PC-9 (cell line): ENCODE measurements around the gene RUSF1. TPM values are rescaled to one million over a fixed set of nuclear protein-coding genes. Genes with fewer than 3 reads are reported as not detected.
"Not testable (repeated sequence)": the region's sequence is repeated elsewhere in the genome, so short reads cannot be mapped to it uniquely, and the experiment has no call there.

Source experiments
- BruUV-seq: library from RNA; stranded (reverse); fragments of 400-500 nt; replicated peaks from 2 replicates; lab custom pipeline; 2021; lab: Mats Ljungman, UMichigan
- CTCF ChIA-PET: fragments of 300-600 bp; sonication (Branson Sonifier 250); formaldehyde crosslinking; loops from one replicate; lab custom pipeline; 2022; ENCODE audit warnings: antibody characterized with exemption; lab: Charles Lee
- POLR2A ChIA-PET: fragments of 300-600 bp; sonication (Branson Sonifier 250); formaldehyde crosslinking; loops from one replicate; lab custom pipeline; 2022; ENCODE audit warnings: antibody characterized with exemption; ENCODE audit not compliant: unreplicated experiment; lab: Charles Lee
- DNase-seq, 2 experiments: peaks; one replicate each; pipeline versions ENCODE4 v3.0.0 to v3.0.0-alpha.2; 2015 to 2022; ENCODE audit warnings: mixed read lengths in 1 of 2
- H2AFZ ChIP-seq: fragments of 200-600 bp; sonication (generic); 2 replicates; pipeline ENCODE4 v1.8.1; 2017; ENCODE audit warnings: antibody characterized with exemption
- H3F3A ChIP-seq: fragments of 200-600 bp; sonication (generic); 2 replicates; pipeline ENCODE4 v1.8.1; 2017; ENCODE audit warnings: antibody characterized with exemption, mild to moderate bottlenecking, low read depth; ENCODE audit not compliant: insufficient read depth
- H3K27ac ChIP-seq: fragments of 200-600 bp; sonication (generic); 2 replicates; pipeline ENCODE4 v1.6.1; 2016; ENCODE audit warnings: mixed run types
- H3K27me3 ChIP-seq: fragments of 200-600 bp; sonication (generic); 2 replicates; pipeline ENCODE4 v1.6.1; 2016; ENCODE audit warnings: low read depth, mixed run types; ENCODE audit not compliant: insufficient read depth
- H3K36me3 ChIP-seq: fragments of 200-600 bp; sonication (generic); 2 replicates; pipeline ENCODE4 v1.6.1; 2016; ENCODE audit warnings: low read depth, mixed run types
- H3K4me1 ChIP-seq: fragments of 200-600 bp; sonication (generic); replicated peaks from 2 replicates; pipeline ENCODE4 v1.6.1; 2016; ENCODE audit warnings: mixed run types; ENCODE audit not compliant: insufficient read depth
- H3K4me2 ChIP-seq: fragments of 200-600 bp; sonication (generic); 2 replicates; pipeline ENCODE4 v1.6.1; 2017; ENCODE audit warnings: mixed run types
- H3K4me3 ChIP-seq: fragments of 200-600 bp; sonication (generic); 2 replicates; pipeline ENCODE4 v1.6.1; 2016; ENCODE audit warnings: mixed run types
- H3K79me2 ChIP-seq: fragments of 200-600 bp; sonication (generic); 2 replicates; pipeline ENCODE4 v1.6.1; 2017; ENCODE audit warnings: low read depth, mixed run types
- H3K9me2 ChIP-seq: fragments of 200-600 bp; sonication (generic); 2 replicates; pipeline ENCODE4 v1.8.1; 2017; ENCODE audit warnings: mild to moderate bottlenecking; ENCODE audit not compliant: insufficient read depth
- H3K9me3 ChIP-seq: fragments of 200-600 bp; sonication (generic); 2 replicates; pipeline ENCODE4 v1.8.1; 2016; ENCODE audit warnings: low read depth; ENCODE audit not compliant: insufficient read depth
- H4K20me1 ChIP-seq: fragments of 200-600 bp; sonication (generic); 2 replicates; pipeline ENCODE4 v1.8.1; 2017; ENCODE audit not compliant: insufficient read depth
- EZH2 ChIP-seq: fragments of 200-600 bp; sonication (generic); IDR thresholded peaks from 2 replicates; pipeline ENCODE4 v1.8.0; 2017; ENCODE audit warnings: antibody characterized with exemption, low read depth
- intact Hi-C: fragments of 100-400 bp; cut with micrococcal nuclease; formaldehyde crosslinking; loops from one replicate; pipeline ENCODE4 v1.10.0; 2022; ENCODE audit not compliant: unreplicated experiment
- total RNA-seq: library from RNA; stranded (reverse); gene quantifications from 2 replicates; pipeline ENCODE4 v1.2.3, GENCODE V29; 2021
- TF ChIP-seq, protein P1 (sequence below): fragments of 200-600 bp; sonication (generic); conservative IDR thresholded peaks from 2 replicates; pipeline ENCODE4 v1.6.1; 2017; ENCODE audit warnings: mixed run types, antibody characterized with exemption, mild to moderate bottlenecking, moderate library complexity

Gene RUSF1
- total RNA-seq, 1 experiment from 2014 or later: 86.7 TPM

DNA sequence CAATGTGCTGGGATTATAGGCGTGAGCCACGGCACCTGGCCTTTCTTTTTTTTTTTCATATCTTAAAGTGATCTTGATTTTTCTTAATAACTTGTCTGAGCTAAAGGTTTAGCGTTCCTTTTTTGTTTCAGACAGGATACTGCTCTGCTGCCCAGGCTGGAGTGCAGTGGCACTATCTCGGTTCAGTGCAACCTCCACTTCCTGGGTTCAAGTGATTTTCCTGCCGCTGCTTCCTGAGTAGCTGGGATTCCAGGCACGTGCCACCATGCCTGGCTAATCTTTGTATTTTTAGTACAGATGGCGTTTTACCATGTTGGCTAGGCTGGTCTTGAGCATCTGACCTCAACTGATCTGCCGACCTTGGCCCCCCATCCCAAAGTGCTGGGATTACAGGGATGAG lies 4.0 kb downstream of the RUSF1 start:
- H3K9me3 ChIP-seq: no peaks in the 10 kb centered on the region
- H3K4me1 ChIP-seq: peaks cover 13% of the 10 kb centered on the region
- TF ChIP-seq, protein P1, sequence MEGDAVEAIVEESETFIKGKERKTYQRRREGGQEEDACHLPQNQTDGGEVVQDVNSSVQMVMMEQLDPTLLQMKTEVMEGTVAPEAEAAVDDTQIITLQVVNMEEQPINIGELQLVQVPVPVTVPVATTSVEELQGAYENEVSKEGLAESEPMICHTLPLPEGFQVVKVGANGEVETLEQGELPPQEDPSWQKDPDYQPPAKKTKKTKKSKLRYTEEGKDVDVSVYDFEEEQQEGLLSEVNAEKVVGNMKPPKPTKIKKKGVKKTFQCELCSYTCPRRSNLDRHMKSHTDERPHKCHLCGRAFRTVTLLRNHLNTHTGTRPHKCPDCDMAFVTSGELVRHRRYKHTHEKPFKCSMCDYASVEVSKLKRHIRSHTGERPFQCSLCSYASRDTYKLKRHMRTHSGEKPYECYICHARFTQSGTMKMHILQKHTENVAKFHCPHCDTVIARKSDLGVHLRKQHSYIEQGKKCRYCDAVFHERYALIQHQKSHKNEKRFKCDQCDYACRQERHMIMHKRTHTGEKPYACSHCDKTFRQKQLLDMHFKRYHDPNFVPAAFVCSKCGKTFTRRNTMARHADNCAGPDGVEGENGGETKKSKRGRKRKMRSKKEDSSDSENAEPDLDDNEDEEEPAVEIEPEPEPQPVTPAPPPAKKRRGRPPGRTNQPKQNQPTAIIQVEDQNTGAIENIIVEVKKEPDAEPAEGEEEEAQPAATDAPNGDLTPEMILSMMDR: no peak
- TF ChIP-seq EZH2: no peak
- no peak overlapping the region for H2AFZ ChIP-seq
- no peak for DNase-seq
- no peaks in the 10 kb centered on the region for H3F3A ChIP-seq
- H4K20me1 ChIP-seq: peaks cover 3% of the 10 kb centered on the region; the same call in 1 of the 2 replicates
- BruUV-seq: no TSS peak
- no peaks in the 10 kb centered on the region for H3K27me3 ChIP-seq
- H3K4me3 ChIP-seq: no peak overlapping the region
- peaks cover 27% of the 10 kb centered on the region for H3K79me2 ChIP-seq
- no peaks in the 10 kb centered on the region for H3K36me3 ChIP-seq
- ChIA-PET CTCF (no interaction called here), POLR2A (no interaction called here)
- no peaks in the 10 kb centered on the region for H3K9me2 ChIP-seq
- intact Hi-C loops: no loop called here
- H3K27ac ChIP-seq: no peak overlapping the region
- no peak overlapping the region for H3K4me2 ChIP-seq

DNA sequence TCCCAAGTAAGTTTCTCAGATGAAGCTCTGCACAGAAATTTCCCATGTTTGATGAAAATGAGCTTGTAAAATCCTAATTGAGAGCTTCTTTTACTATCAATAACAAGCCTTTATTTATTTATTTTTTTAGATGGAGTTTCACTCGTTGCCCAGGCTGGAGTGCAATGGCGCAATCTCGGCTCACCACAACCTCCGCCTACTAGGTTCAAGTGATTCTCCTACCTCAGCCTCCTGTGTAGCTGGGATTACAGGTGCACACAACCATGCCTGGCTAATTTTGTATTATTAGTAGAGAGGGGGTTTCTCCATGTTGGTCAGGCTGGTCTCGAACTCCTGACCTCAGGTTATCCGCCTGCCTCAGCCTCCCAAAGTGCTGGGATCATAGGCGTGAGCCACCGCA lies 4.6 kb downstream of the RUSF1 start:
- H3F3A ChIP-seq, H2AFZ ChIP-seq, H3K36me3 ChIP-seq, H4K20me1 ChIP-seq, BruUV-seq, CTCF ChIA-PET, H3K9me2 ChIP-seq, H3K27me3 ChIP-seq, H3K4me1 ChIP-seq, H3K4me2 ChIP-seq, H3K27ac ChIP-seq, DNase-seq, intact Hi-C loops, H3K4me3 ChIP-seq, H3K9me3 ChIP-seq: not testable (repeated sequence)
- POLR2A ChIA-PET: interaction anchor here (0.6 to 0.7 kb wide), 2 partner anchors 117 to 1419 kb away, joined by 3 read pairs; no protein-coding TSS in a partner anchor
- H3K79me2 ChIP-seq: peaks cover 21% of the 10 kb centered on the region

GRCh38 chr16:31502981-31503380 lies 5.2 kb downstream of the RUSF1 start:
- H3K4me2 ChIP-seq: no peak overlapping the region
- peaks cover 8% of the 10 kb centered on the region for H3K4me1 ChIP-seq
- H3K27ac ChIP-seq: no peak overlapping the region
- H3F3A ChIP-seq: no peaks in the 10 kb centered on the region
- H2AFZ ChIP-seq: no peak overlapping the region
- peaks cover 3% of the 10 kb centered on the region; the same call in 1 of the 2 replicates for H4K20me1 ChIP-seq
- TF ChIP-seq EZH2: no peak
- TF ChIP-seq, protein P1: no peak
- H3K4me3 ChIP-seq: no peak overlapping the region
- no peaks in the 10 kb centered on the region for H3K9me3 ChIP-seq
- H3K27me3 ChIP-seq: no peaks in the 10 kb centered on the region
- no peaks in the 10 kb centered on the region for H3K36me3 ChIP-seq
- H3K79me2 ChIP-seq: peaks cover 18% of the 10 kb centered on the region
- ChIA-PET POLR2A (interaction anchor here (0.6 to 0.7 kb wide), 2 partner anchors 117 to 1418 kb away, joined by 3 read pairs; no protein-coding TSS in a partner anchor), CTCF (interaction anchor here (0.6 kb wide), 1 partner anchor 347 kb away, joined by 7 read pairs; no protein-coding TSS in a partner anchor)
- intact Hi-C loops: no loop called here
- no peaks in the 10 kb centered on the region for H3K9me2 ChIP-seq
- DNase-seq: no peak
- no TSS peak for BruUV-seq

DNA sequence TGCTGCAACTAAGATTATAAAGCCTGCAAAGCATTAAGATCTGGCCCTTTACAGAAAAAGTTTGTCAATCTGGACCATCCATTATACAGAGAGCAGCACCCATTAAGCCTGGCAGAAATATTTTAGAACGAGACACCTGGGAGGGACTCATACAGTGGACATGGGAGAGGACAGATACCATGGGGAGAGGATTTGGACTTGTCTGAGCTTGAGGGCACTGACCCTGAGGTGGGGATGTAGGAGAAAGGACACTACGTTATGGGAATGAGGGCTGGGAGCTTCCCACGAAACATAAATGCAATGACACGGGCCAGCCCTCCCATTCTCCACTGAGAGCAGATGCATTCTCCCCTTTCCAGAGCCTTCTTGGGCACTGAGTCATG lies 6.2 kb downstream of the RUSF1 start:
- no peaks in the 10 kb centered on the region for H3F3A ChIP-seq
- peaks cover 3% of the 10 kb centered on the region; the same call in 1 of the 2 replicates for H4K20me1 ChIP-seq
- H3K36me3 ChIP-seq: no peaks in the 10 kb centered on the region
- H3K9me2 ChIP-seq: no peaks in the 10 kb centered on the region
- peaks cover 3% of the 10 kb centered on the region for H3K4me1 ChIP-seq
- no peak for DNase-seq
- POLR2A ChIA-PET: no interaction called here
- no peak for TF ChIP-seq EZH2
- TF ChIP-seq, protein P1: no peak
- H3K9me3 ChIP-seq: no peaks in the 10 kb centered on the region
- CTCF ChIA-PET: no interaction called here
- no peak overlapping the region for H3K4me3 ChIP-seq
- intact Hi-C loops: no loop called here
- peaks cover 8% of the 10 kb centered on the region for H3K79me2 ChIP-seq
- no peak overlapping the region for H3K4me2 ChIP-seq
- no peak overlapping the region for H3K27ac ChIP-seq
- no TSS peak for BruUV-seq
- H2AFZ ChIP-seq: no peak overlapping the region
- no peaks in the 10 kb centered on the region for H3K27me3 ChIP-seq
